Neural cell (in vitro differentiated cells): ENCODE data around the gene USP6. TPM values are rescaled to one million over a fixed set of nuclear protein-coding genes. Genes with fewer than 3 reads are reported as not detected.
"Not testable (repeated sequence)": the region's sequence is repeated elsewhere in the genome, so short reads cannot be mapped to it uniquely, and the experiment has no call there.

Experiments used
- H2AFZ ChIP-seq: fragments of 200-600, 300-800 bp; sonication (generic), shearing (Covaris generic); 2 replicates; pipeline ENCODE4 v1.6.0; 2014; ENCODE audit warnings: low read depth, mild to moderate bottlenecking, antibody characterized with exemption, low read length, moderate library complexity
- H3F3A ChIP-seq: fragments of 200-600 bp; shearing (Covaris generic); 2 replicates; pipeline ENCODE4 v1.6.1; 2016; ENCODE audit warnings: mild to moderate bottlenecking, moderate library complexity, mixed read lengths, antibody characterized with exemption, low read length; ENCODE audit not compliant: insufficient read depth, poor library complexity, severe bottlenecking
- H3K27ac ChIP-seq: fragments of 200-600, 300-800 bp; sonication (generic), shearing (Covaris generic); 2 replicates; pipeline ENCODE4 v1.5.1; 2014; ENCODE audit warnings: mild to moderate bottlenecking, low read length, moderate library complexity
- H3K27me3 ChIP-seq: fragments of 300-800, 200-600 bp; sonication (generic), shearing (Covaris generic); 2 replicates; pipeline ENCODE4 v1.6.0; 2014; ENCODE audit warnings: mild to moderate bottlenecking, low read depth, low read length, moderate library complexity; ENCODE audit not compliant: insufficient read depth
- H3K36me3 ChIP-seq: fragments of 300-800, 200-600 bp; sonication (generic), shearing (Covaris generic); 2 replicates; pipeline ENCODE4 v1.5.1; 2014; ENCODE audit warnings: mild to moderate bottlenecking, antibody characterized with exemption, low read length, moderate library complexity; ENCODE audit not compliant: insufficient read depth
- H3K4me2 ChIP-seq: fragments of 300-800, 200-600 bp; sonication (generic), shearing (Covaris generic); 2 replicates; pipeline ENCODE4 v1.6.0; 2014; ENCODE audit warnings: mild to moderate bottlenecking, low read length
- H3K4me3 ChIP-seq: fragments of 300-800, 200-600 bp; sonication (generic), shearing (Covaris generic); 2 replicates; pipeline ENCODE4 v1.5.1; 2014; ENCODE audit warnings: mild to moderate bottlenecking, low read length, moderate library complexity
- H3K79me2 ChIP-seq: fragments of 200-600 bp; shearing (Covaris generic); replicated peaks from 2 replicates; pipeline ENCODE4 v1.6.0; 2014; ENCODE audit warnings: mild to moderate bottlenecking, low read length, moderate library complexity; ENCODE audit not compliant: insufficient read depth
- H3K9ac ChIP-seq: fragments of 300-800, 200-600 bp; sonication (generic), shearing (Covaris generic); 2 replicates; pipeline ENCODE4 v1.6.1; 2016; ENCODE audit warnings: mild to moderate bottlenecking, low read length, mixed read lengths
- H3K9me2 ChIP-seq: fragments of 200-600 bp; shearing (Covaris generic); 2 replicates; pipeline ENCODE4 v1.6.1; 2016; ENCODE audit warnings: mild to moderate bottlenecking, low read length, mixed read lengths; ENCODE audit not compliant: insufficient read depth
- H3K9me3 ChIP-seq: fragments of 200-600, 300-800 bp; sonication (generic), shearing (Covaris generic); 2 replicates; pipeline ENCODE4 v1.6.1; 2016; ENCODE audit warnings: mild to moderate bottlenecking, mixed run types, low read length, moderate library complexity, mixed read lengths
- H4K20me1 ChIP-seq: fragments of 200-600 bp; shearing (Covaris generic); 2 replicates; pipeline ENCODE4 v1.6.1; 2016; ENCODE audit warnings: mild to moderate bottlenecking, mixed run types; ENCODE audit not compliant: insufficient read depth
- CTCF ChIP-seq: fragments of 450-650 bp; IDR thresholded peaks from 2 replicates; pipeline ENCODE4 v1.5.1; 2014; ENCODE audit warnings: antibody characterized with exemption, mild to moderate bottlenecking, moderate library complexity; ENCODE audit not compliant: poor library complexity, severe bottlenecking
- EP300 ChIP-seq: fragments of 450-650 bp; conservative IDR thresholded peaks from 2 replicates; pipeline ENCODE4 v1.6.1; 2014; ENCODE audit warnings: antibody characterized with exemption, mild to moderate bottlenecking, moderate library complexity; ENCODE audit not compliant: poor library complexity, severe bottlenecking
- EZH2 ChIP-seq: fragments of 200-600, 300-800 bp; shearing (Covaris generic), sonication (generic); IDR thresholded peaks from 2 replicates; pipeline ENCODE4 v1.6.1; 2014; ENCODE audit warnings: antibody characterized with exemption, low read length, borderline replicate concordance, mild to moderate bottlenecking; ENCODE audit not compliant: insufficient read depth, poor library complexity, severe bottlenecking
- MXI1 ChIP-seq: fragments of 450-650 bp; conservative IDR thresholded peaks from 2 replicates; pipeline ENCODE4 v1.6.1; 2014; ENCODE audit warnings: antibody characterized with exemption, mild to moderate bottlenecking; ENCODE audit not compliant: poor library complexity, severe bottlenecking
- POLR2AphosphoS5 ChIP-seq: IDR thresholded peaks from 2 replicates; pipeline ENCODE4 v1.6.1; 2012
- RAD21 ChIP-seq: fragments of 450-650 bp; conservative IDR thresholded peaks from 2 replicates; pipeline ENCODE4 v1.6.1; 2014; ENCODE audit warnings: antibody characterized with exemption, mild to moderate bottlenecking, moderate library complexity
- REST ChIP-seq: IDR thresholded peaks from 2 replicates; pipeline ENCODE4 v1.6.1; 2012; ENCODE audit warnings: borderline replicate concordance
- SMC3 ChIP-seq: fragments of 450-650 bp; conservative IDR thresholded peaks from 2 replicates; pipeline ENCODE4 v1.6.1; 2014; ENCODE audit warnings: antibody characterized with exemption, mild to moderate bottlenecking, moderate library complexity; ENCODE audit not compliant: poor library complexity
- TAF1 ChIP-seq: IDR thresholded peaks from 2 replicates; pipeline ENCODE4 v1.6.1; 2012; ENCODE audit warnings: low read depth
- polyA plus RNA-seq: library from polyadenylated mRNA; depleted of rRNA; stranded (reverse); fragments of >200 nt; gene quantifications from 2 replicates; pipeline ENCODE4 v1.2.3, GENCODE V29; 2014

Gene USP6
- polyA plus RNA-seq, 1 donor from 2014 or later = not detected

GRCh38 chr17:5121186-5121841 lies 5.5 kb downstream of the USP6 start:
- peaks cover 10% of the 10 kb centered on the region for H3K27me3 ChIP-seq
- no peak overlapping the region for H3K9ac ChIP-seq
- no peaks in the 10 kb centered on the region for H3K79me2 ChIP-seq
- H3K4me2 ChIP-seq = no peak overlapping the region
- H3K9me2 ChIP-seq = no peaks in the 10 kb centered on the region
- TF ChIP-seq RAD21 (no peak), REST (no peak), EZH2 (no peak), POLR2AphosphoS5 (no peak), TAF1 (no peak), CTCF (no peak), SMC3 (no peak), EP300 (no peak), MXI1 (no peak)
- H3K9me3 ChIP-seq = peaks cover 4% of the 10 kb centered on the region
- H3F3A ChIP-seq = no peaks in the 10 kb centered on the region
- no peak overlapping the region for H3K4me3 ChIP-seq
- H4K20me1 ChIP-seq = no peaks in the 10 kb centered on the region
- H3K36me3 ChIP-seq = no peaks in the 10 kb centered on the region
- H3K27ac ChIP-seq = no peak overlapping the region
- H2AFZ ChIP-seq = no peak overlapping the region

- H3K79me2 ChIP-seq, H3K9me3 ChIP-seq, H3K27ac ChIP-seq, H3F3A ChIP-seq, H4K20me1 ChIP-seq, H3K4me3 ChIP-seq, H3K9me2 ChIP-seq, H3K4me2 ChIP-seq, H3K36me3 ChIP-seq, H2AFZ ChIP-seq, H3K9ac ChIP-seq, H3K27me3 ChIP-seq: not testable (repeated sequence)
Observed at GRCh38 chr17:5122056-5122455, 6.2 kb downstream of the USP6 start.
